Retina (tissue), 1 donor: Measurements from ENCODE around the gene PHACTR4.
A peak's percentile ranks its signal among the peaks of the same experiment; 100 is the strongest.
"Not testable (repeated sequence)": the region's sequence is repeated elsewhere in the genome, so short reads cannot be mapped to it uniquely, and the experiment has no call there.

Source experiments
- DNase-seq: peaks from one replicate; pipeline ENCODE4 v3.0.0-alpha.2; 2016

The PHACTR4 gene

GRCh38 chr1:28369371-28370238, at the start of gene PHACTR4:
PHACTR4 (plus strand) TSS chr1:28369740; CDS start chr1:28407448, 37,708 bp downstream.
- peak; percentile 96 for DNase-seq

DNA sequence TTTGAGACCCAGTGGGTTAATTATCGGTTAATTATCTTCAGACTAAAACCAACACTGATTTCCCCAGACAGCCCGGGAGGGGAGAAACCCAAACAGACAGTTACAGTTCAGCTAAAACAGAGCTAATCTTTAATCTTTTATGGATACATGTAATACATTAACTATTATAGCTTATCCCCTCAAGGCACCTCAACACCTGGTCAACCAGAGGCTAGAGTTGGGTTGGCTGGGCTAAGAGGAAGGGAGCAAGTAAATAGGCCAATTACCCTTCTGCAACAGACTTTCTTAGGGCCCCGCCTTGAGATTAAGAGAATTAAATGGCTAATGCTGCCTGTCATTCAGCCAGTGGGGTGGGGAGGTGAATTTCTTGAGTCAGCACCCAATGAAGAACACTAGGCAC, 47.3 kb upstream of the PHACTR4 start:
- DNase-seq = no peak

DNA sequence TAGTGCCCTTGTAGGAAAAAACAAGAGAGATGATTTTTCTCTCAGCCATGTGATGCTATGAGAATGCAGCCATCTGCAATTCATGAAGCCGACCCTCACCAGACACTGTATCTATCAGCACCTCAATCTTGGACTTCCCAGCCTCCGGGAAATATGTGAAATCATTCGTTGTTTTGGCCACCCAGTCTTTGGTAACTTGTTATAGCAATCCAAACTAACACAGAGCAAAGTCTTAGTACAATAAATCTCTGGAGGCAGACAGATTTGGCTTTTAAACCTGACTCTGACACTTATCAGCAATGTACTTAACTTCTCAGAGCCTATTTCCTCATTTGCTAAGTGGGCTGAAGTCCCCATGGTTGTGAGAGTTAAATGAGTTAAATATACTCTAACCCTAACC, 45.8 kb upstream of the PHACTR4 start:
- no peak for DNase-seq

DNA sequence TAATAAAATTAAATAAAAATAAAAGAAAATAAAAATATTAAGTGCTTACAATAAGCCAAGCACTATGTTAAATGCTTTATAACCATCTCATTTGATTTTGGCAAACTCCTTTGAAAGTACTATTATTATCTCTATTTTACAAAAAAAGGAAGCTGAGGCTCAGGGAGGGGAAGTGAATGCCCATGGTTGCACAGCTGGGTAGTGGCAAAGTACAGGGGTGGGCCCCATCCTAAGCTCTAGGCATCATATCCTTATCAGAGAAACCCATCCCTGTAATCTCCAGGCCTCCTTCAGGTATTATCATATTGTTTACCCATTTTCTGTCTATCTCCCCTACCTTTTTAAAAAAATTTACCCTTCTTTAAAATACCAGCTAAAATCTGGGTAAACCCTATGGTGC, 43.0 kb upstream of the PHACTR4 start:
- DNase-seq = no peak

DNA sequence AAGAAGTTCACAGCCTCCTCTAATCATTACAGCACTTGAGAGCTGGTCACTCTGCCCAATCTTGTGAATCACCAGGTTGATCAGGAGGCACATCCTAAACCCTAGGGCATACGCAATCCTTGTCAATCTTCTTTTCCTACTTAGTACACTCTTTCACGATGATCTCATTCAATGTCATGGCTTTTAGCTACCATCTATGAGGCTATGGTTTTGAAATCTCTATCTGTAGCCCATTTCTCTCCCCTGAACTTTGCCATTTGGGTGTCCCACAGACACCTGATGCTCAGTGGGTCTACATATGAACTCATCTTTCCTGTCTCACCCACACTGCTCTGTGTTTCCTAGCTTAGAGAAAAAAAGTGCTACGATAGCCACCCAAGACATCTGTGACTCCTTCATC, 42.6 kb upstream of the PHACTR4 start:
- DNase-seq = no peak

DNA sequence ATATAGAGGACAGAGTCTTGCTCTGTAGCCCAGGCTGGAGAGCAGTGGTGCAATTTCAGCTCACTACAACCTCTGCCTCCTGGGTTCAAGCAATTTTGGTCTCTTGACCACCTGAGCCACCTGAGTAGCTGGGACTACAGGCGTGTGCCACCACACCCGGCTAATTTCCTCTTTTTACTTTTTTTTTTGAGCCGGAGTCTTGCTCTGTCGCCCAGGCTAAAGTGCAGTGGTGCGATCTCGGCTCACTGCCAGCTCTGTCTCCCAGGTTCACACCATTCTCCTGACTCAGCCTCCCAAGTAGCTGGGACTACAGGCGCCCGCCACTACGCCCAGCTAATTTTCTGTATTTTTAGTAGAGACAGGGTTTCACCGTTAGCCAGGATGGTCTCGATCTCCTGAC, 42.1 kb upstream of the PHACTR4 start:
- not testable (repeated sequence) for DNase-seq

GRCh38 chr1:28328228-28328648, 41.3 kb upstream of the PHACTR4 start:
- DNase-seq = no peak

GRCh38 chr1:28329395-28330153, 40.0 kb upstream of the PHACTR4 start:
- DNase-seq = no peak

DNA sequence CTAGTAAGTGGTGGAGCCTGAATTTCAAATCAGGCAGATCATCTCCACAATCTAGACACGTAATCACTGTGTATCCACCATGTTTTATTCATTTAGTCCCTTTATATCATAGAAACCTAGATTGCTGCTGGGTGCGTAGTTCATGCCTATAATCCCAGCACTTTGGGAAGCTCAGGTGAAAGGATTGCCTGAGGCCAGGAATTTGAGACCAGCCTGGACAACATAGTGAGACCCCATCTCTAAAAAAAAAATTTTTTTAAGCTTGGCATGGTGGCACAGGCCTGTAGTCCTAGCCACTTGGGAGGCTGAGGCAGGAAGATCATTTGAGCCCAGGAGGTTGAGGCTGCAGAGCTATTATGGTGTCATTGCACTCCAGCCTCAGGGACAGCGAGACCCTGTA, 30.6 kb upstream of the PHACTR4 start:
- no peak for DNase-seq

- DNase-seq = no peak
Measured at GRCh38 chr1:28339551-28339950, 30.0 kb upstream of the PHACTR4 start.

GRCh38 chr1:28340221-28340974, 29.1 kb upstream of the PHACTR4 start:
- DNase-seq = no peak

DNA sequence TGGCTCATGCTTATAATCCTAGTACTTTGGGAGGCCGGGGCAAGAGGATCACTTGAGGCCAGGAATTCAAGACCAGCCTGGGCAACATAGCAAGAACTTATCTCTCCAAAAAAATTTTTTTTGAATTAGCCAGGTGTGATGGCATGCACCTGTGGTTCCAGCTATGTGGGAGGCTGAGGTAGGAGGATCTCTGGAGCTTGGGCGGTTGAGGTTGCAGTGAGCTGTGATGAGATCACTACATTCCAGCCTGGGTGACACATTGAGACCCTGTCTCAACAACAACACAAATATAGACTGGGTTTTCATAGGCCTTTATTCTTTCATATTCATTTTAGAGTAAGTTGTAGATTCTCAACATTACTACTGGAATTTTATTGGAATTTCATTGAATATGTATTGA, 27.9 kb upstream of the PHACTR4 start:
- no peak for DNase-seq

DNA sequence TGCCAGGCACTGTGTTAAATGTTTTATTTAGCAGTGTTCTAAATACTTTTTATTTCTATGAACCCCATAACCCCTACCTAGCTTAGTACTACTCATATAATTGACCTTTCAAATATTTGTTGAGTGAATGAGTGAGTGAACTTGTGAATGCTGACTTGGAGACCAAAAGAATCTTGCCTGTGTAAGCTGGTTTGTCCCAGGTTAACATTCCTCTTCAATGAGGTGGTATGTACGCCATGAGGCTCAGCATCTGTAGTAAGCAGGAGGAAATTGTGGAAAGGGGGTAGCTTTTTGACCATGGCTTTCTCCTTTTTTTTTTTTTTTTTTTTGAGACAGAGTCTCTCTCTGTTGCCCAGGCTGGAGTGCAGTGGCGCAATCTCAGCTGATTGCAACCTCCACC, 26.1 kb upstream of the PHACTR4 start:
- DNase-seq = no peak

DNA sequence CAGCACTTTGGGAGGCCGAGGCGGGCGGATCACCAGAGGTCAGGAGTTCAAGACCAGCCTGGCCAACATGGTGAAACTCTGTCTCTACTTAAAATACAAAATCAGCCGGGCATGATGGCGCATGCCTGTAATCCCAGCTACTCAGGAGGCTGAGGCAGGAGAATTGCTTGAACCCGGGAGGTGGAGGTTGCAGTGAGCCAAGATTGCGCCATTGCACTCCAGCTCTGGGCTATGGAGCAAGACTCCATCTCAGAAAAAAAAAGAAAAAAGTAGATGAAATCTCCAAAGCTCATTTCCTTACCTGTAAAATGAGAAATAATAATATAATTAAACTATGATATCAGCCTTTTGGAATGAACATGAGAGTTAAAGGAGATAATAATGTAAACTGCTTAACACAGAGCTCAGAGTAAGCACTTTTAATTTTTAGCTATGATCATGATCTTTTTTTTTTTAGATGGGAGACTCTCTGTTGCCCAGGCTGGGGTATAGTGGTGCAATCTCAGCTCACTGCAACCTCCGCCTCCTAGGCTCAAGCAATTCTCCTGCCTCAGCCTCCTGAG, 16.2 kb upstream of the PHACTR4 start:
- not testable (repeated sequence) for DNase-seq

DNA sequence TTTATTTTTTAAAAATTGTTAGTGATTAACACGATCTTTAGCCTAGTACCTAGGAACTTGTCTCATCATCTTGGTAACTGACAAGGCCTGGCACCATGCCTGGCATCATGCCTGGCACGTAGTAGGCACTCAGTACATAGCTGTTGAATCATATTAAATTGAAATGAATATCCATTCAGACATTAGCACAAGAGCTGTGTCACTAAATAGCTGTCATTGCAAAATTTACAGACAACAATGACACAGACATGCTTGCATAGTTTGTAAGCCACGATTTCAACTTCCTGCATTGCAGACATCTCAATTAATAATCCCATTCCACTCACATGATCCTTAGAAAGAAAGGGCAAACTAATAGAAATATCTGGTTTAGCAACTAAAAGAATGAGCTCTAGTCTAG, 15.4 kb upstream of the PHACTR4 start:
- no peak for DNase-seq

GRCh38 chr1:28358716-28359115, 10.8 kb upstream of the PHACTR4 start:
- no peak for DNase-seq

GRCh38 chr1:28359592-28360239, 9.8 kb upstream of the PHACTR4 start:
- peak; percentile 45 for DNase-seq

- DNase-seq = no peak
Measured at GRCh38 chr1:28364888-28365287, 4.7 kb upstream of the PHACTR4 start.

DNA sequence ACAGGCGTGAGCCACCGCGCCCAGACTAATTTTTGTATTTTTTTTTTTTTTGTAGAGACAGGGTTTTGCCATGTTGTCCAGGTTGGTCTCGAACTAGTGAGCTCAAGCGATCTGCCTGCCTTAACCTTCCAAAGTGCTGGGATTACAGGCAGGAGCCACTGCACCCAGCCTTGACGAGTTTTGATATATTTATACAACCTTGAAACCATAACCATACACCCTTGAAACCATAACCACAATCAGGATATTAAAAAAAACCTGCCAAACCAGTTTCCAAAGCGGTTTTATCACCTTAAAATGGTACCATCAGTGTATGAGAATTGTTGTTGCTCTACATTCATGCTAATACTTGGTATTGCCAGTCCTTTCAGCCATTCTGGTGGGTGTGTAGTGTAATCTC, 3.7 kb upstream of the PHACTR4 start:
- no peak for DNase-seq

DNA sequence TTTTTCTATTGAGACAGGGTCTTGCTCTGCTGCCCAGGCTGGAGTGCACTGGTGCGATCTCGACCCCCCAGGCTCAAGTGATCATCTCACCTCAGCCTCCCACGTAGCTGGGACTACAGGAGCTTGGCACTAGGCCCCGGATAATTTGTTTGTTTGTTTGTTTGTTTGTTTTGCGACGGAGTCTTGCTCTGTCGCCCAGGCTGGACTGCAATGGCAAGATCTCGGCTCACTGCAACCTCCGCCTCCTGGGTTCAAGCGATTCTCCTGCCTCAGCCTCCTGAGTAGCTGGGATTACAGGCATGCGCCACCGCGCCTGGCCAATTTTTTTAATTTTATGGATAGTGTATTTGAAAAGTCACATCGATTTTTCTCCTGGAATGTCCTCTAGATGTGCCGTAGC, 932 bp upstream of the PHACTR4 start:
- not testable (repeated sequence) for DNase-seq

DNA sequence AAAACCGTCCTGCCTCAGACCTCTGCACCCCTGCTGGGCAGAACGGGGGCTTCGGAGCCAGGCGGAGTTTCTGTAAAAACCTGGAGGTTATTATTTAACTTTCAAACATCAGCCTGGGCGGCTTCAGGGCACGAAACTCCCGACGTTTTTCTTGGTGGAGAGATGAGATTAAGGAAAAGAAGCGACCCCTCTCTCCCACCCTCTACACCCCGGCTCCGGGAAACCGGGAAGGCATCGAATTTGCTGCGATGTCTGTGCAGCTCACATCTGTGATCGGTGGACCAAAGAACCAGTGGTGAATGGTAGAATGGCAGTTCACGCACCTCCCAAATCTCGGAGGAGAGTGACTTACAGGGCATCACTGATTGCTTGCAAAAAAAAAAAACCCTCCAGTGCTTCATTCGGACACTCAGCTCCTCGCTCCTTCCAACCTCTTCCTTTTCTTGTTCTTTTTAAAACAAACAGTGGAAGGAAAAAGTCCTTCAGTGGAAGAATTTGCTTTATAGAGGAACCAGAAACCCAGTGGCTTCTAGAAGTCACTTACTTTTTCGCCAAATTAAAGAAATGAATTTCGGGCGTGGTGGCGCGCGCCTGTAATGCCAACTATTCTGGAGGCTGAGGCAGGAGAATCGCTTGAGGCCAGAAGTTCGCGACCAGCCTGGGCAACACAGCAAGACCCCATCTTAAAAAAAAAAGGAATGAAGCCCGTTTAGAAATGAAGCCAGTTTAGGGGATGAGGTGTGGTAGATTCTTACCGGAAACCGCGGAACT, 884 bp downstream of the PHACTR4 start:
- DNase-seq = no peak

DNA sequence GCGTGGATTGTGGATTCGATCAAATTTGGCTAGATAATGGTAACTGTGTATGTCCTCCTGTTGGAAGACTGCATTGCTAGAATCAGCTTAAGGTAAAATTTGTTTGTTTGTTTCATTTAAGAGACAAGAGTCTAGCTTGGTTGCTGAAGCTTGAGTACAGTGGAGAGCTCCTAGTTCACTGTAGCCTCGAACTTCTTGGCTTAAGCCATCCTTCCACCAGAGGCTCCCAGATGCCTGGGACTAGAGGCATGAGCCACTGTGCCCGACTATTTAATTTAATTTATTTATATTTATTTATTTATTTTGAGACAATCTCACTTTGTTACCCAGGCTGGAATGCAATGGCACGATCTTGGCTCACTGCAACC, 1.5 kb downstream of the PHACTR4 start:
- DNase-seq = no peak
